Head of caudate nucleus (tissue), 42 donors: ENCODE results near the gene ACAP3.

ENCODE experiments used
- DNase-seq, 42 donors: peaks; one replicate each; pipeline versions ENCODE4 v3.0.0 to v3.0.0-alpha.2; 2020 to 2021; ENCODE audit warnings: mixed read lengths in 7 of 42
- intact Hi-C: fragments of 100-400 bp; cut with DNase I; formaldehyde crosslinking; loops from one replicate; pipeline ENCODE4 v1.15.0; 2022

The ACAP3 gene

DNA sequence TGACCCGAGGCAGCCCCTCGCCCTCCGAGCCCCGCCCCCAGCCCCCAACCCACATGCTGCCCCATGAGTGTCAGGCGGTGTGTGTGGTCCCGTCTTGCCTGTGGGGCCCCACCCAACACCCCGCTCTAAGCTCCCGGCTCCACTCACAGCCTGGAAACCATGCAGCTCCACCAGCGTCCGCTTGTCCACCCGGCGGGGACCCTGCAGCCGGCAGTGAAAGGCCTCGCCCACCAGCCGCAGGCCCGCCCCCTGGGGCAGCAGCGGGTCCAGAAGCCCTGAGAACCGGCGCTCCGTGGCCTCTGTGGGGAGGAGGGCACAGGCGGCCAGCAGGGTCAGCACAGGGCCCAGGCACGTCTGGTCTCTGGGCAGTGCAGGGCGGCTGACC, 63.9 kb downstream of the ACAP3 start:
- intact Hi-C loops: no loop called here
- DNase-seq: no peak

DNA sequence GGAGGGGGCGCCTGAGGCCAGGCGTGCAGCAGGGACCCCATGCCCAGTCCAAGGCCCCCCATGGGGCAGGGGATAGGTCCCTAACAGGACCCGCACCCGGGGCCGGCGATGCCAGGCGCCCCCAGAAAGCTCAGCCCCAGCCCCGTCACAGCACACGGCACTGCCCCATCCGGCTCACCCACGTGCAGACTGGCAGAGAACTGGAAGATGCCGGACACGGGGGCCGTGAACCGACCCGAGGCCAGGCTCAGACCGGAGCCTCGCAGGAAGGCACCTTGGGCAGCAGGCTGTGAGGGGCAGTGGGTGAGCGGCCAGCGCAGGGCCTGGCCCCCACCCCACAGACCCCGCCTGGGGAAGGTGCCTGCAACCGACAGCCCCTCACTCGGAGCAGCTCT, 64.5 kb downstream of the ACAP3 start:
- DNase-seq: no peak

DNA sequence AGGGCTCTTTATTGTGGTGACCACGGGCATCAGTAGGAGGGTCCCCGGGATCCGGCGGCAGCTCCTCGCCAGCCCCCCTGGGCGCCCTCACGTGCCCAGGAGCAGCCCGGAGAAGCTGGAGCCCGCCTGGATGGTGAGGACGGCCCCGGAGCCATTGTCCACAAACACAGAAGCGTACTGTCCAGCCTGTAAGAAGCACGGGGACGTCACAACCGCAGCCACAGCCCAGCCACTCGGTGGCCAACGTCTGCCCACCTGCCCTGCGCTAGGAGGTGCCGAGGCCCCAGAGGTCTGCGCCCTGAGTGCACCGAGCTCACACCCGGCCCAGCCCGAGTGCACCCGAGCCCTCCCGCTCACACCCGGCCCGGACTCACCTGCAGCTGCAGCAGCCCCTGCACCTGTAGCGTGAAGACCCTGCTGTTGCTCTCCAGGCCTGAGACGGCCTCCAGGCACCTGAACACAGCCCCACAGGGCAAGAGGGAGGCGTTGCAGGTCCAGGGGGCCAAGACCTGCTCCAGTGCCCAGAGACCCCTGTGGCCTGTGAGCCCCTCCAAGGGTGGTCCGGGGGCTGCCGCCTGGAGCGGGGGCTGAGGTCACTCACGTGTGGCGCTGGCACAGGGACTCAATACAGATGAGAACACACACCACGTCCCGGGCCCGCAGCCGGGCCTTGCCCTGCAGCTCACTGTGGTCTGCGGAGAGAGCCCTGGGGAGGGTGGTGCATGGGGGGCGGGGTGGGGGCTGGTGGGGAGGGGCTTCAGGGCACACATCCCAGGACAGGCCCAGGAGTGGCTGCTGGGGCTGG, 65.1 kb downstream of the ACAP3 start:
- intact Hi-C loops: no loop called here
- no peak for DNase-seq

More for the DNA sequence above, 64.5 kb downstream of the ACAP3 start:
- intact Hi-C loops: no loop called here
